HS-5 (cell line): Measurements from ENCODE around the gene IKZF1.
"Not testable (repeated sequence)": the region's sequence is repeated elsewhere in the genome, so short reads cannot be mapped to it uniquely, and the experiment has no call there.

Source experiments
- DNase-seq: peaks from one replicate; pipeline ENCODE4 v3.0.0-alpha.2; 2012; ENCODE audit warnings: low read depth

The IKZF1 gene

GRCh38 chr7:50334341-50334994 lies 30.0 kb downstream of the IKZF1 start:
- no peak for DNase-seq

DNA sequence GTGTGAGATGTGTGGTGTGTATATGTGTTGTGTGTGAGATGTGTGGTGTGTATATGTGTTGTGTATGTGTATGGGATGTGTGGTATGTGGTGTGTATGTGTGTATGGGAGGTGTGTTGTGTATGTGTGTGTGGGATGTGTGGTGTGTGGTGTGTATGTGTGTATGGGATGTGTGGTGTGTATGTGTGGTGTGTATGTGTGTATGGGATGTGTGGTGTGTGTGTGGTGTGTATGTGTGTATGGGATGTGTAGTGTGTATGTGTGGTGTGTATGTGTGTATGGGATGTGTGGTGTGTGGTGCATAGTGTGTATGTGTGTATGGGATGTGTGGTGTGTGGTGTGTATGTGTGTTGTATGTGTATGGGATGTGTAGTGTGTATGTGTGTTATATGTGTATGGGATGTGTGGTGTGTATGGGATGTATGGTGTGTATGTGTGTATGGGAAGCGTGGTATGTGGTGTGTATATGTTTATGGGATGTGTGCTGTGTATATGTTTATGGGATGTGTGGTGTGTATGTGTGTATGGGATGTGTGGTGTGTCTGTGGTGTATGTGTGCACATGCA lies 30.8 kb downstream of the IKZF1 start:
- no peak for DNase-seq

- no peak for DNase-seq
Measured at GRCh38 chr7:50335795-50336754, 31.6 kb downstream of the IKZF1 start.

GRCh38 chr7:50336894-50337703 lies 32.6 kb downstream of the IKZF1 start:
- no peak for DNase-seq

GRCh38 chr7:50339472-50339871 lies 35.0 kb downstream of the IKZF1 start:
- not testable (repeated sequence) for DNase-seq

- no peak for DNase-seq
Measured at GRCh38 chr7:50339990-50340500, 35.5 kb downstream of the IKZF1 start.

DNA sequence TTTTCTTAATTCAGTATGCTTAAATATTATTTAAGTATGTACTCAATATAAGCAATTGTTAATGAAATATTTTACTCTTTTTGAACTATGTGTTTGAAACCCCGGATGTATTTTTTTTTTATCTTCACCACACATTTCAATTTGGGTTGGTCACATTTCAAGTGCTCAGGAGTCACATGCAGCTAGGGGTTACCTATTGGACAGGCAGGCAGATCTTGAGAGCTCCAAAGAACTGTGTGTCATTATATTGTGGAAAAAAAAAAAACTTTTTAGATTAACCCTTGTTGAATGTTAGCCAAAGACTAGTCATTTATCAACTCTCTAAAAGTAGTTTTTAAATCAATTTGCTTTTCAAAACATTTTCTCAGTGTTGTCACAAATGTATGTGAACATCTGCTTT lies 37.2 kb downstream of the IKZF1 start:
- no peak for DNase-seq

DNA sequence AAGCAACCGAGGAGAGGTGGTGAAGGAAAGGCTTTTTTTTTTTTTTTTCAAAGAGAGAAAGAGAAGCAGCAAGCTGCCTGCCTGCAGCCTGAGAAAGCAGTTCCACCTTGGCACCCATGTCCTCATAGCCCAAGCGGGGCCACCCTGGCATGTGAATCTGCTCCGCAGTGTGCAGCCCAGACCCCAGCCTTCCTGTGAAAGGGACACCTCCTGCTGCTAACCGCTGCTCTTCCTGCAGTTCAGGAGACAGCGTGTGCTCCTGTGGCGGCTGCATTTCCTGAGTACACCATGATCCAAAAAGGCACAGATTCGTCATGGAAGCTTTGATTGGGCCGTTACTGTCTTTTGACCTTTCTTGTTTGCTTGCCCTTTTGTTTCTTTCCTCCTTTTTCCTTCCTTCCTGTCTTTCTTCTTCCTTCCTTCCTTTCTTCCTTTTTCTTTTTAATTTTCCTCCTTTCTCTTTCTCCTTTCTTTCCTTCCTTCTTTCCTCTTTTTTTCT lies 38.1 kb downstream of the IKZF1 start:
- no peak for DNase-seq

DNA sequence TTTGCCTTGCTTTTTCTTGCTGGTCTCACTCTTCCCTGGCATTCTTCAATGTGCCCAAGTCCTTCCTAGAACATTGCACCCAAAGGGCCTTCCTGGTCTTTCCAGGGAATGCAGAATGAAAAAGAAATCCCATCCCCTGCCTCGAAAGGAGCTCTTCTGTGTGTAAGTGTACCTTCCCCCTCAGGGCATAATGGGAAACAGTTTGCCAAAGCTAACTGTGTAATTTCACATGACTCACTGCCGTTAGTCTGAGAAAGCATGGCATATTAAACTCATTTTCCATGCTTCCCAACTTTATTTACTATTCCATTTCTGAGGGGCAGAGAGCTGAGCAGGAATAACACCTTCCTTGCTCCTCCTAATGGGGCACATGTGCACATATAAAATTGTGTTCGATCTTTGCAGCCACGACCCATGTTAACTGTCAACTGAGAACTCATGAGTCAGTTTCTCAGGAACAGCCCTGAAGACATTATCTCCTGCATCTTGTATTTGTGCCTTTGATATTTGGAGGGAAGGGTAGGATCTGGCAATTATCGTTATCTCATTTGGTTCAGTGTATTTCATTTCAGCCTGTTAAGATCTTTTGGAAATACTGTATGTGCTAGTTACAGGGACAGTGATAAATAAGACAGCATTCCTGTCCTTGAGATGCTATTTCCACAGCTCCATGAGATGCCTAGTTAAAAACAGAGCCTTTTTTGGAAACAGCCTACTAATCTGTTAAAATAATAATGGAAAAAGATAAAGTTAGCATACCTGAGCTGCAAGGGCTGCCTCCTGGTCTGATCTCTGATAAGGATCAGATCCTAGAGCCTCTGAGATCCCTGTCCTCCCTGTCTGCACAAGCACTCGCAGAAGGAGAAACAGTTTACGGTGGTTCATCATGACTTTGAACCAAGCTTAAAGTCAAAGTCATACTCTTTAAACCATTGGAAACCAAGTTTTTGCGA lies 42.3 kb downstream of the IKZF1 start:
- no peak for DNase-seq

GRCh38 chr7:50347693-50348092 lies 43.2 kb downstream of the IKZF1 start:
- DNase-seq, result no peak

GRCh38 chr7:50348469-50349162 lies 44.1 kb downstream of the IKZF1 start:
- DNase-seq, result no peak

DNA sequence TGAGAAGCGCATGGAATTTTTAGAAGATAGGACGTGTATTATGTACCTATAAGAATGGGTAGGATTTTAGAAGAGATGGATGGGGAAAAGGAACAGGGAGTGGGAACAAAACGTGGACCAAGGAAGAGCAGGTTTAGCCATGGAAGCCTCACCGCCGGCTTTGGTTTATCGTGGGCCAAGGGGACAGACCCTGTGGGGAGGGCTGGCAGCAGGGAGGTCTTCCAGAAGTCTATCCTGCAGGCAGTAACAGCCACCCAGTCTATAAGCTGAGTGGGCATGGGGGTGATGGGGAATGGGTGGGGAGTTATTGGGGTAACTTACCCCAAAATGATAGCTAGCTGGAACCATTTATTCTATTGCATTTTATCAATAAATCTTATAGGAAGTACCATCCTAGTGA lies 44.9 kb downstream of the IKZF1 start:
- no peak for DNase-seq

GRCh38 chr7:50349963-50350944 lies 45.7 kb downstream of the IKZF1 start:
- no peak for DNase-seq

- no peak for DNase-seq
Measured at GRCh38 chr7:50351267-50351666, 46.8 kb downstream of the IKZF1 start.

DNA sequence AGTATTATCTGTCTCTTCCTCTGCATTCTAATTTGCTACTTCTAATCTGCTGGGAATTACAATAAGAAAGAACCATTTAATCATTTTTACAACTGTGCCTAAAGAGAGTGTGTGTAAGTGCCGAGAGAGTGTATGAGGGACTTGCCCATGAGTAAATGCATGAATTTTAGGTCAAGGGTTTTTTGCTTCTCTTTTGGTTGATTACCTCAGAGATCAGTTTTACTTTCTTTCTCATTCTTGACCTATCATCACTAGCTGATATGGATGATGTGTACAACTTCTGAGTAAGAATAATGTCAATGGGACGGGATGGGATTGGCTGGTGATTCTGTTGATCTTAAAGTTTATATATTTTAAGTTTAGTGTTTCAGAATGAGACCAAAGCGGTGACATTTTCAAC lies 47.8 kb downstream of the IKZF1 start:
- no peak for DNase-seq

DNA sequence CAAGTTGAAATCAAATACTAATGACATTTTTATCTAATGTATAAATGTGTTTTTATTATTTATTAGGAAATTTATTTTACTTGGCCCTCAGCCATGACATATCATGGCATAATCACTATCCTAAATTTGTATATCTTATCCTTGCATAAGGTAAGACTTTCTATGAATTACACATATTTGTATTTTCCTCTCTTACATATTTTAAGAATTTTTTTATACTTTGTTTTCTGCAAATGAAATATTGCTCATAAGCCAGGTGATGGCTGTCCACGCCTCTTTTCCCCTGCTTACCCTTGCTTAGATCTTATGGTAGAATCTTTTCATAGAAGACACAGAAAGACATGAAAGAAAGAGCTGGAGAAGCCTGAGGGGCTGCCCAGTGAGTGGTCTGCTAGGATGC lies 48.2 kb downstream of the IKZF1 start:
- no peak for DNase-seq

DNA sequence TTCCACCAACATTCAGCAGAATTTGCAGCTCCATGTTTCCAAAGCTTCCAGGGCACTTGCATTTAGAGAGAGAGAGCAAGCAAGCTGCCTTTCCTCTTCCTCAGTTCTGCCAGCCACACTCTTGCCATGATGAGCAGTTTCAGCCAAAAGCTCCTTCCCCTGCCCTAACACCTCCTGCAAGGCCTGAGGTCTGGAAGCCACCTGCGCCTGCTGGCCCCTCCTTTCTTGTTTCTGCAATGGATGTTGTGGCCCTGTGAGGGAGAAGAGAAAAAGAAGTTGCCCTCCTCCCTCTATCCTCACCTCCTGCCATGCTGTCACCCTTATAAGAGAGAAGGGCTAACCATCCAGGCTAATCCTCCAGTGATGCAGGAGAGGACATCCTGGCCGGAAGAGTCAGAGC lies 48.7 kb downstream of the IKZF1 start:
- DNase-seq, result no peak

- DNase-seq, result no peak
Measured at GRCh38 chr7:50353894-50354595, 49.5 kb downstream of the IKZF1 start.
